K562 (cell line): Measurements from ENCODE around the gene ADGRB3. TPM values are rescaled to one million over a fixed set of nuclear protein-coding genes. Genes with fewer than 3 reads are reported as not detected.

Experiments
- ATF7 ChIP-seq: fragments of 450-650 bp; IDR thresholded peaks from 2 replicates; pipeline ENCODE4 v1.7.1; 2014; ENCODE audit warnings: mild to moderate bottlenecking, moderate library complexity
- BCL6 ChIP-seq: fragments of 250-450 bp; sonication (Bioruptor Pico); IDR thresholded peaks from 2 replicates; pipeline ENCODE4 v1.4.0; 2020
- NELFE ChIP-seq: IDR thresholded peaks from 2 replicates; pipeline ENCODE4 v1.6.1; 2011; ENCODE audit warnings: mild to moderate bottlenecking; ENCODE audit not compliant: insufficient read depth, insufficient read length
- SIX5 ChIP-seq, 2 experiments: IDR thresholded peaks; 2 replicates each; pipeline ENCODE4 v1.6.1; 2011; ENCODE audit warnings: low read length in 2 of 2, borderline replicate concordance in 1 of 2, low read depth in 1 of 2, mild to moderate bottlenecking in 1 of 2, moderate library complexity in 1 of 2; ENCODE audit not compliant: insufficient read depth in 1 of 2
- TEAD2 ChIP-seq: fragments of 450-650 bp; IDR thresholded peaks from 2 replicates; pipeline ENCODE4 v1.6.1; 2016; ENCODE audit warnings: missing genetic modification characterization, control low read depth, missing compliant biosample characterization
- ZKSCAN8 ChIP-seq: fragments of 200-800 bp; sonication (Bioruptor generic); IDR thresholded peaks from 2 replicates; pipeline ENCODE4 v1.6.1; 2016; ENCODE audit warnings: missing genetic modification characterization, missing compliant biosample characterization
- ZNF212 ChIP-seq: fragments of 450-650 bp; formaldehyde crosslinking; IDR thresholded peaks from 2 replicates; pipeline ENCODE4 v1.4.0; 2020; ENCODE audit warnings: mild to moderate bottlenecking
- polyA plus RNA-seq, 8 experiments: library from polyadenylated mRNA; depleted of rRNA in 4 of 8; stranded (reverse) in 5 of 8; unstranded in 3 of 8; fragments of >200 nt; fragmentation: Nextera tagmentation in 2 of 8; fragmentation: Illumina TruSeq in 1 of 8; extraction: Ambion mirVana in 2 of 8; extraction: Trizol in 1 of 8; gene quantifications; 2 replicates each; pipeline versions ENCODE4 v1.2.1 to v1.2.3, GENCODE V29; 2011 to 2014; ENCODE audit warnings: inconsistent platforms in 1 of 8, missing spikeins in 1 of 8
- total RNA-seq, 7 experiments: library from RNA; depleted of rRNA in 6 of 7; stranded (reverse); fragments of >200 nt in 6 of 7; fragmentation: Illumina TruSeq in 2 of 7; extraction: Trizol in 2 of 7; gene quantifications; 2 replicates each; pipeline versions ENCODE4 v1.2.1 to v1.2.3, GENCODE V29; 2011 to 2021; ENCODE audit warnings: low replicate concordance in 1 of 7
- TF ChIP-seq, protein P1 (sequence below): fragments of 200-800 bp; sonication (Bioruptor generic); IDR thresholded peaks from 2 replicates; pipeline ENCODE4 v1.6.1; 2017; ENCODE audit warnings: missing genetic modification characterization, missing compliant biosample characterization
- TF ChIP-seq, protein P2 (sequence below): IDR thresholded peaks from 2 replicates; pipeline ENCODE4 v1.6.1; 2014; ENCODE audit warnings: antibody characterized with exemption
- TF ChIP-seq, protein P3 (sequence below): fragments of 450-650 bp; formaldehyde crosslinking; IDR thresholded peaks from 2 replicates; pipeline ENCODE4 v1.4.0; 2020; ENCODE audit warnings: mild to moderate bottlenecking, moderate library complexity
- TF ChIP-seq, protein P4 (sequence below): fragments of 250-450 bp; sonication (Bioruptor Pico); IDR thresholded peaks from 2 replicates; pipeline ENCODE4 v1.9.0; 2021; ENCODE audit warnings: mild to moderate bottlenecking, inconsistent platforms
- TF ChIP-seq, protein P5 (sequence below): sonication (generic); formaldehyde crosslinking; IDR thresholded peaks from 2 replicates; pipeline ENCODE4 v1.8.0; 2023; ENCODE audit warnings: mild to moderate bottlenecking, missing genetic modification reagents
- TF ChIP-seq, protein P6 (sequence below): sonication (generic); formaldehyde crosslinking; IDR thresholded peaks from 2 replicates; pipeline ENCODE4 v1.8.1; 2023; ENCODE audit warnings: mild to moderate bottlenecking, missing genetic modification reagents
- TF ChIP-seq, protein P7 (sequence below): fragments of 450-650 bp; IDR thresholded peaks from 2 replicates; pipeline ENCODE4 v1.6.1; 2016

ADGRB3 gene
- total and polyA plus RNA-seq, 9 of the 15 experiments (the other 6 are each of a cell fraction or from before 2014, with no cell fraction given), result 0.90 to 7.8 (median 2.4) TPM

DNA sequence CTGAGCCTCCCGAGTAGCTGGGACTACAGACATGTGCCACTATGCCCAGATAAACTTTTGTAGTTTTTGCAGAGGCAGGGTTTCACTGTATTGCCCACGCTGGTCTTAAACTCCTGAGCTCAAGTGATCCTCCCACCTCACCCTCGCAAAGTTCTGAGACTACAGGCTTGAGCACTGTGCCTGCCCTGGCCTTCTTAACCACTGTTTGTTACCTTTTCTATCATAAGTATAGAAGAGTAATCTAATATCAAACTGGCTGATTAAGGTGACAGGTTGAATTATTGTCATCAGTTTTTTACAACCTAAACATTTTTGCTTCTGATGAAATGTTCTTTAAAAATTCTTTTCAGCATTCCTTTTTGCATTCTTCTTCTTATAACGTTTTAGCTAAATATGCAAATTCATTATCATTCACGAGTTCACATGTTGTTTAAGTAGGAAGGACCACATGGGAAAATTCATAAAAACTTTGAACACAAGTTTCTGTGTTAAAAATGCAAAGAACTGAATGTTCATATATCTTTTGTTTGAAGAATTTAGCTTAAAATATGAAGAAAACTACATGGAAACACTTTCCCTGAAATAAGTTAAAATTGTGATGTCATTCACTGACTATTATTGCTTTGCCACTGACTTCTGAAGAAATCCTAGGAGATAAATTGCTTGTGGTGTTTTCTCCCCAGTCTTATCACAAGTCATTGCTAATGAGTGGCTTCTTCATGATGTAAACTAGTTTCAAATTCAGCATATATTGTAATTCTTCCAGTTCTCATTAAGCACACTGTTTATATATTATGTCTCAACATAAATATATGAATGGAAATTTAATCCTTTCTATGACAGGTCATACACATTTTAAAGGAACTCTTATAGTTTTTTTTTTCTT, 106.7 kb downstream of the ADGRB3 start (continued):
- TF ChIP-seq NELFE, result no peak
- TF ChIP-seq BCL6 (CRISPR knock-in tag), result no peak
- TF ChIP-seq ATF7, result peak; percentile 78
- TF ChIP-seq TEAD2, result no peak
- TF ChIP-seq, protein P1, sequence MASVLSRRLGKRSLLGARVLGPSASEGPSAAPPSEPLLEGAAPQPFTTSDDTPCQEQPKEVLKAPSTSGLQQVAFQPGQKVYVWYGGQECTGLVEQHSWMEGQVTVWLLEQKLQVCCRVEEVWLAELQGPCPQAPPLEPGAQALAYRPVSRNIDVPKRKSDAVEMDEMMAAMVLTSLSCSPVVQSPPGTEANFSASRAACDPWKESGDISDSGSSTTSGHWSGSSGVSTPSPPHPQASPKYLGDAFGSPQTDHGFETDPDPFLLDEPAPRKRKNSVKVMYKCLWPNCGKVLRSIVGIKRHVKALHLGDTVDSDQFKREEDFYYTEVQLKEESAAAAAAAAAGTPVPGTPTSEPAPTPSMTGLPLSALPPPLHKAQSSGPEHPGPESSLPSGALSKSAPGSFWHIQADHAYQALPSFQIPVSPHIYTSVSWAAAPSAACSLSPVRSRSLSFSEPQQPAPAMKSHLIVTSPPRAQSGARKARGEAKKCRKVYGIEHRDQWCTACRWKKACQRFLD (CRISPR knock-in tag), result no peak
- no peak for TF ChIP-seq ZNF212 (CRISPR knock-in tag)
- TF ChIP-seq, protein P2, sequence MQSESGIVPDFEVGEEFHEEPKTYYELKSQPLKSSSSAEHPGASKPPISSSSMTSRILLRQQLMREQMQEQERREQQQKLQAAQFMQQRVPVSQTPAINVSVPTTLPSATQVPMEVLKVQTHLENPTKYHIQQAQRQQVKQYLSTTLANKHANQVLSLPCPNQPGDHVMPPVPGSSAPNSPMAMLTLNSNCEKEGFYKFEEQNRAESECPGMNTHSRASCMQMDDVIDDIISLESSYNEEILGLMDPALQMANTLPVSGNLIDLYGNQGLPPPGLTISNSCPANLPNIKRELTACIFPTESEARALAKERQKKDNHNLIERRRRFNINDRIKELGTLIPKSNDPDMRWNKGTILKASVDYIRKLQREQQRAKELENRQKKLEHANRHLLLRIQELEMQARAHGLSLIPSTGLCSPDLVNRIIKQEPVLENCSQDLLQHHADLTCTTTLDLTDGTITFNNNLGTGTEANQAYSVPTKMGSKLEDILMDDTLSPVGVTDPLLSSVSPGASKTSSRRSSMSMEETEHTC, result no peak
- TF ChIP-seq, protein P3, sequence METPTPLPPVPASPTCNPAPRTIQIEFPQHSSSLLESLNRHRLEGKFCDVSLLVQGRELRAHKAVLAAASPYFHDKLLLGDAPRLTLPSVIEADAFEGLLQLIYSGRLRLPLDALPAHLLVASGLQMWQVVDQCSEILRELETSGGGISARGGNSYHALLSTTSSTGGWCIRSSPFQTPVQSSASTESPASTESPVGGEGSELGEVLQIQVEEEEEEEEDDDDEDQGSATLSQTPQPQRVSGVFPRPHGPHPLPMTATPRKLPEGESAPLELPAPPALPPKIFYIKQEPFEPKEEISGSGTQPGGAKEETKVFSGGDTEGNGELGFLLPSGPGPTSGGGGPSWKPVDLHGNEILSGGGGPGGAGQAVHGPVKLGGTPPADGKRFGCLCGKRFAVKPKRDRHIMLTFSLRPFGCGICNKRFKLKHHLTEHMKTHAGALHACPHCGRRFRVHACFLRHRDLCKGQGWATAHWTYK (CRISPR knock-in tag), result no peak
- TF ChIP-seq, protein P4, sequence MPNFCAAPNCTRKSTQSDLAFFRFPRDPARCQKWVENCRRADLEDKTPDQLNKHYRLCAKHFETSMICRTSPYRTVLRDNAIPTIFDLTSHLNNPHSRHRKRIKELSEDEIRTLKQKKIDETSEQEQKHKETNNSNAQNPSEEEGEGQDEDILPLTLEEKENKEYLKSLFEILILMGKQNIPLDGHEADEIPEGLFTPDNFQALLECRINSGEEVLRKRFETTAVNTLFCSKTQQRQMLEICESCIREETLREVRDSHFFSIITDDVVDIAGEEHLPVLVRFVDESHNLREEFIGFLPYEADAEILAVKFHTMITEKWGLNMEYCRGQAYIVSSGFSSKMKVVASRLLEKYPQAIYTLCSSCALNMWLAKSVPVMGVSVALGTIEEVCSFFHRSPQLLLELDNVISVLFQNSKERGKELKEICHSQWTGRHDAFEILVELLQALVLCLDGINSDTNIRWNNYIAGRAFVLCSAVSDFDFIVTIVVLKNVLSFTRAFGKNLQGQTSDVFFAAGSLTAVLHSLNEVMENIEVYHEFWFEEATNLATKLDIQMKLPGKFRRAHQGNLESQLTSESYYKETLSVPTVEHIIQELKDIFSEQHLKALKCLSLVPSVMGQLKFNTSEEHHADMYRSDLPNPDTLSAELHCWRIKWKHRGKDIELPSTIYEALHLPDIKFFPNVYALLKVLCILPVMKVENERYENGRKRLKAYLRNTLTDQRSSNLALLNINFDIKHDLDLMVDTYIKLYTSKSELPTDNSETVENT (CRISPR knock-in tag), result no peak
- no peak for TF ChIP-seq SIX5 (IDR thresholded peaks at IDR 0.05; ENCODE audit: borderline replicate concordance in 1 of 2, insufficient read depth in 1 of 2, low read depth in 1 of 2, low read length in 2 of 2)
- TF ChIP-seq, protein P5, sequence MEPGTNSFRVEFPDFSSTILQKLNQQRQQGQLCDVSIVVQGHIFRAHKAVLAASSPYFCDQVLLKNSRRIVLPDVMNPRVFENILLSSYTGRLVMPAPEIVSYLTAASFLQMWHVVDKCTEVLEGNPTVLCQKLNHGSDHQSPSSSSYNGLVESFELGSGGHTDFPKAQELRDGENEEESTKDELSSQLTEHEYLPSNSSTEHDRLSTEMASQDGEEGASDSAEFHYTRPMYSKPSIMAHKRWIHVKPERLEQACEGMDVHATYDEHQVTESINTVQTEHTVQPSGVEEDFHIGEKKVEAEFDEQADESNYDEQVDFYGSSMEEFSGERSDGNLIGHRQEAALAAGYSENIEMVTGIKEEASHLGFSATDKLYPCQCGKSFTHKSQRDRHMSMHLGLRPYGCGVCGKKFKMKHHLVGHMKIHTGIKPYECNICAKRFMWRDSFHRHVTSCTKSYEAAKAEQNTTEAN, result no peak
- TF ChIP-seq, protein P6, sequence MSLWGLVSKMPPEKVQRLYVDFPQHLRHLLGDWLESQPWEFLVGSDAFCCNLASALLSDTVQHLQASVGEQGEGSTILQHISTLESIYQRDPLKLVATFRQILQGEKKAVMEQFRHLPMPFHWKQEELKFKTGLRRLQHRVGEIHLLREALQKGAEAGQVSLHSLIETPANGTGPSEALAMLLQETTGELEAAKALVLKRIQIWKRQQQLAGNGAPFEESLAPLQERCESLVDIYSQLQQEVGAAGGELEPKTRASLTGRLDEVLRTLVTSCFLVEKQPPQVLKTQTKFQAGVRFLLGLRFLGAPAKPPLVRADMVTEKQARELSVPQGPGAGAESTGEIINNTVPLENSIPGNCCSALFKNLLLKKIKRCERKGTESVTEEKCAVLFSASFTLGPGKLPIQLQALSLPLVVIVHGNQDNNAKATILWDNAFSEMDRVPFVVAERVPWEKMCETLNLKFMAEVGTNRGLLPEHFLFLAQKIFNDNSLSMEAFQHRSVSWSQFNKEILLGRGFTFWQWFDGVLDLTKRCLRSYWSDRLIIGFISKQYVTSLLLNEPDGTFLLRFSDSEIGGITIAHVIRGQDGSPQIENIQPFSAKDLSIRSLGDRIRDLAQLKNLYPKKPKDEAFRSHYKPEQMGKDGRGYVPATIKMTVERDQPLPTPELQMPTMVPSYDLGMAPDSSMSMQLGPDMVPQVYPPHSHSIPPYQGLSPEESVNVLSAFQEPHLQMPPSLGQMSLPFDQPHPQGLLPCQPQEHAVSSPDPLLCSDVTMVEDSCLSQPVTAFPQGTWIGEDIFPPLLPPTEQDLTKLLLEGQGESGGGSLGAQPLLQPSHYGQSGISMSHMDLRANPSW (CRISPR knock-in tag), result no peak
- TF ChIP-seq ZKSCAN8 (CRISPR knock-in tag), result no peak
- TF ChIP-seq, protein P7, sequence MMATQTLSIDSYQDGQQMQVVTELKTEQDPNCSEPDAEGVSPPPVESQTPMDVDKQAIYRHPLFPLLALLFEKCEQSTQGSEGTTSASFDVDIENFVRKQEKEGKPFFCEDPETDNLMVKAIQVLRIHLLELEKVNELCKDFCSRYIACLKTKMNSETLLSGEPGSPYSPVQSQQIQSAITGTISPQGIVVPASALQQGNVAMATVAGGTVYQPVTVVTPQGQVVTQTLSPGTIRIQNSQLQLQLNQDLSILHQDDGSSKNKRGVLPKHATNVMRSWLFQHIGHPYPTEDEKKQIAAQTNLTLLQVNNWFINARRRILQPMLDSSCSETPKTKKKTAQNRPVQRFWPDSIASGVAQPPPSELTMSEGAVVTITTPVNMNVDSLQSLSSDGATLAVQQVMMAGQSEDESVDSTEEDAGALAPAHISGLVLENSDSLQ, result 0 out of 2 replicates have a peak, but pooled peaks have one; percentile 3
